Choroid plexus epithelial cell (primary cell): ENCODE results near the gene CHCHD1.

Source experiments
- DNase-seq: peaks from one replicate; pipeline ENCODE4 v3.0.0-alpha.2; 2010; ENCODE audit warnings: low read depth
- H3K4me3 ChIP-seq: 2 replicates; pipeline ENCODE4 v1.5.1; 2011; ENCODE audit warnings: low read depth, mild to moderate bottlenecking, control low read depth, low read length, moderate library complexity
- CTCF ChIP-seq: conservative IDR thresholded peaks from 2 replicates; pipeline ENCODE4 v1.5.1; 2011; ENCODE audit warnings: low read depth, mild to moderate bottlenecking, control low read depth, inconsistent platforms, low read length, moderate library complexity

CHCHD1 gene

GRCh38 chr10:73779539-73780197 is 2.2 kb upstream of the CHCHD1 start:
- DNase-seq: no peak
- no peak overlapping the region for H3K4me3 ChIP-seq
- TF ChIP-seq CTCF: no peak

DNA sequence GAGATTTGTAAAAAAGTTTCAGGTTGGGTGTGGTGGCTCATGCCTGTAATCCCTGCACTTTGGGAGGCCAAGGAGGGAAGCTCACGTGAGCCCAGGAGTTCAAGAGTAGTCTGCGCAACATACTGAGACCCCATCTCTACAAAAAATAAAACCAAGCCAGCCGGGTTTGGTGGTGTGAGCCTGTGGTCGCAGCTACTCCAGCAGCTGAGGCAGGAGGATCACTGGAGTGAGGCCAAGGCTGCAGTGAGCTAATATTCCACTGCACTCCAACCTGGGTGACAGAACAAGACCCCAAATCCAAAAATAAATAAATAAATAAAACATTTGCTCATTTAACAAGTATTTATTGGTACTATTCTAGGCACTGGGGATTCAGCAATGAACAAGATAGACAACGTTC is 1.5 kb upstream of the CHCHD1 start:
- H3K4me3 ChIP-seq: no peak overlapping the region
- TF ChIP-seq CTCF: no peak
- DNase-seq: no peak

- no peak for DNase-seq
- peak overlapping the region; percentile 96 for H3K4me3 ChIP-seq
- no peak for TF ChIP-seq CTCF
Measured at GRCh38 chr10:73780966-73781365, 882 bp upstream of the CHCHD1 start.

DNA sequence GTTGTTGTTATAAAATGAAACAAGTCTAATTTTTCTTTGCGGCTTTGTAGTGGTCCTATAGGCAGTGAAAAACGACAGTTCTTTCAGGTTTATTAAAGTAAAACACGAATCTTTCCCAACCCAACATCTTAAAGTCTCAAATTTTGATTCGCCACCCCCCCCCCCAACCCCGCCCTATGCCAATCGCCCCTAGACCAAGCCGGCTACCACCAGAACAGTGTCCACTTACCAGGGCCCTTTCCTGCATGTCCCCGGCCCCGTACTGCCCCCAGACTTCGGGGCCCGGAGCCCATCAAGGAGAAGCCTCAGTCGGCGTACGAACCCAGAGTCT is 335 bp upstream of the CHCHD1 start:
- DNase-seq: no peak
- peak overlapping the region; percentile 96 for H3K4me3 ChIP-seq
- TF ChIP-seq CTCF: no peak

DNA sequence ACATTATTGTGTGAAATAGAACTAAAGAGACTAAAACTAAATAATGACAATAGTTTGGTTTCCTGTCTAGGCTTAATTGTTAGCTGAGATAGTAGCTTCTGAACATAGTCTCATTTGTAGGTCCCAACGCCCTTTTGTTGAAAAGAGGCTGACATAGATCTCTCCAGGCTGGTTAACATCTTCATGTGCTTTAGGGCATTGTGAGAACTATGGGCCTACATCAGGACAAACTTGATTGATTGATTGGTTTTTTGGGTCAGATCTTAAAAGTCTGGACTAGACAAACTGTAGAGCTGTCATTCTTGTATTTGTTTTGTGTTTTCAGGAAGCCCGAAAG is 869 bp downstream of the CHCHD1 start:
- DNase-seq: no peak
- H3K4me3 ChIP-seq: peak overlapping the region; percentile 96
- no peak for TF ChIP-seq CTCF

DNA sequence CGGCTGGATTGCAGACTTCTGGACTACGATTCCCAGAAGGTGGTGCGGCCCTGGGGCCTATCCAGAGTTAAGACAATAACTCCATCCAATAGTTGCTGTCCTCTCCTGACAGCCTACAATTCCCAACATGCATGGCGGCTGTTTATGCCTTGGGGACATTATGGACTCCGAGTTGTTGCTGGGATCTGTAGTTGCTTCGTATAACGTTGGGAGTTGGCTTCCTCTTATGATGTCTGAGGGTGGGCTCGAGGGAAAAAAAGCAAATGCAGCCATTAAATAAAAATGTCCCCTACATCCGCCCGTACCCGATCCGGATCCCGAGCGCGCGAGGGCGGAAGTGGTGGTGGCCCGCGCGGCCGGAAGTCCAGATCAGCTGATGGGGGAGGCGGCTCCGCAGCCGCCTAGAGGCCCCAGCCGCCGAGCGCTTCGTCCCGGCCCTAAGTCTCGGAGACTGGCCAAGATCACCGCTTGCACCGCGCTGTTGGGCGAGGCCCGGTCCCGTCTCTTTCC is 3.4 kb downstream of the CHCHD1 start, which contains the start of gene ZSWIM8:
Gene ZSWIM8 (plus strand): TSS at position 396 of the 510 bp plus-strand sequence. CDS start 273 bp downstream, outside the sequence.
- no peak for TF ChIP-seq CTCF
- DNase-seq: peak; percentile 98
- peak within 1 kb of the TSS; percentile 94 for H3K4me3 ChIP-seq

DNA sequence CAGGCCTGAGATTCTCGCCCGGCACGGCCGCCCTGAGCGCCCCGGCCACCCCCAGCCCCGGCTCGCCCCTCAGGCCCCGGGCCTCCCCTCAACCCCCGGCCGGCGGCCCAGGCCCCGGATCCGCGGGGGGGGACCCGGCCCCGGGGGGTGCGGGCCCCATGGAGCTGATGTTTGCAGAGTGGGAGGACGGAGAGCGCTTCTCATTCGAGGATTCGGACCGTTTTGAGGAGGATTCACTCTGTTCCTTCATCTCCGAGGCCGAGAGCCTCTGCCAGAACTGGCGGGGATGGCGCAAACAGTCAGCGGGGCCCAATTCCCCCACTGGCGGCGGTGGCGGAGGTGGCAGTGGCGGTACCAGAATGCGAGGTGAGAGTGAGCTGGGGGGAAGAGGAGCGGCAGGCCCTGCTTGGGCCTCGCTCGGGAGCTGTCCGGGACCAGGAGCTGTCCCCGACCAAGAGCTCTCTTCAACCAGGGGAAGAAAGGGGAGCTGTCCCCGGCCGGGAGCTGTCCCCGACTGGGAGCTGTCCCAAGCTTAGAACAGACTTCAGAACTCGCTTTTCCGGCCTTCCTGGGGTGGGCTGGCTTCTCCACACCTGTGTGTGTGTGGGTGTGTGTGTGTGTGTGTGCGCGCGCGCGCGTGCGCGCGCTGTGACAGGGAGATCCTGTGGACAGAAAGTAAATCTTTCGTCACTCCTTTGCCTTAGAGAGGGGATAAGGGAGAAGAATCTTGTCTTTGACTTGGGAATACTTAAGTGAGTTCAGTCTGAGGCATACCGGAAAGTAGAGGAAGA is 4.1 kb downstream of the CHCHD1 start:
- DNase-seq: peak; percentile 64
- TF ChIP-seq CTCF: no peak
- H3K4me3 ChIP-seq: peak overlapping the region; percentile 94
